HTERT RPE-1 (cell line): Measurements from ENCODE around the gene BABAM2.
"Not testable (repeated sequence)": the region's sequence is repeated elsewhere in the genome, so short reads cannot be mapped to it uniquely, and the experiment has no call there.

Experiments
- in situ Hi-C: fragments of 300-500 bp; cut with MboI; formaldehyde crosslinking; loops from 4 replicates; pipeline ENCODE4 v1.14.3; 2020; ENCODE audit warnings: low sequenced_read_pairs

BABAM2 gene

GRCh38 chr2:28365158-28365557, 474.6 kb downstream of the BABAM2 start:
- in situ Hi-C loops = no loop called here

- in situ Hi-C loops = no loop called here
Observed at GRCh38 chr2:28366149-28366495, 475.6 kb downstream of the BABAM2 start.

- in situ Hi-C loops = no loop called here
Observed at GRCh38 chr2:28366496-28367282, 476.2 kb downstream of the BABAM2 start.

- in situ Hi-C loops = no loop called here
Observed at GRCh38 chr2:28367667-28368356, 477.3 kb downstream of the BABAM2 start.

GRCh38 chr2:28368357-28368798, 477.8 kb downstream of the BABAM2 start:
- in situ Hi-C loops = no loop called here

- in situ Hi-C loops = no loop called here
Observed at GRCh38 chr2:28369358-28369757, 478.8 kb downstream of the BABAM2 start.

- in situ Hi-C loops = no loop called here
Observed at GRCh38 chr2:28370354-28370753, 479.8 kb downstream of the BABAM2 start.

GRCh38 chr2:28371728-28372127, 481.2 kb downstream of the BABAM2 start:
- in situ Hi-C loops = not testable (repeated sequence)

- in situ Hi-C loops = no loop called here
Observed at GRCh38 chr2:28373854-28374253, 483.3 kb downstream of the BABAM2 start.

GRCh38 chr2:28374331-28374730, 483.8 kb downstream of the BABAM2 start:
- in situ Hi-C loops = no loop called here

GRCh38 chr2:28375236-28375635, 484.7 kb downstream of the BABAM2 start:
- in situ Hi-C loops = no loop called here

- in situ Hi-C loops = no loop called here
Observed at GRCh38 chr2:28375742-28376631, 485.5 kb downstream of the BABAM2 start.

- in situ Hi-C loops = no loop called here
Observed at GRCh38 chr2:28377195-28377816, 486.8 kb downstream of the BABAM2 start.

- in situ Hi-C loops = no loop called here
Observed at GRCh38 chr2:28377984-28378678, 487.6 kb downstream of the BABAM2 start.

- in situ Hi-C loops = no loop called here
Observed at GRCh38 chr2:28378679-28379584, 488.4 kb downstream of the BABAM2 start.

GRCh38 chr2:28380219-28380618, 489.7 kb downstream of the BABAM2 start:
- in situ Hi-C loops = no loop called here

- in situ Hi-C loops = no loop called here
Observed at GRCh38 chr2:28381225-28382180, 491.0 kb downstream of the BABAM2 start.

- in situ Hi-C loops = no loop called here
Observed at GRCh38 chr2:28382755-28383154, 492.2 kb downstream of the BABAM2 start.
